Effector memory CD4-positive, alpha-beta T cell (primary cell): Measurements from ENCODE around the gene PDILT.

Experiments used
- DNase-seq, 3 donors: peaks; one replicate each; pipeline ENCODE4 v3.0.0-alpha.2; 2020
- H3K27ac ChIP-seq: 2 replicates; pipeline ENCODE4 v1.7.0; 2013; ENCODE audit warnings: mild to moderate bottlenecking, low read length, moderate library complexity; ENCODE audit not compliant: insufficient read depth, poor library complexity, severe bottlenecking
- H3K27me3 ChIP-seq: replicated peaks from 2 replicates; pipeline ENCODE4 v1.7.0; 2013; ENCODE audit warnings: mild to moderate bottlenecking, low read length; ENCODE audit not compliant: insufficient read depth, control insufficient read depth, poor library complexity, severe bottlenecking
- H3K36me3 ChIP-seq: 2 replicates; pipeline ENCODE4 v1.7.0; 2013; ENCODE audit warnings: mild to moderate bottlenecking, low read length, moderate library complexity; ENCODE audit not compliant: control insufficient read depth, insufficient read depth
- H3K4me1 ChIP-seq: 2 replicates; pipeline ENCODE4 v1.7.0; 2013; ENCODE audit warnings: low read length, mild to moderate bottlenecking; ENCODE audit not compliant: control insufficient read depth, insufficient read depth, poor library complexity, severe bottlenecking
- H3K4me3 ChIP-seq: 2 replicates; pipeline ENCODE4 v1.7.0; 2013; ENCODE audit warnings: low read length, low read depth, mild to moderate bottlenecking; ENCODE audit not compliant: insufficient read depth, poor library complexity, severe bottlenecking
- H3K9me3 ChIP-seq: 2 replicates; pipeline ENCODE4 v1.7.0; 2013; ENCODE audit warnings: mild to moderate bottlenecking, low read length, moderate library complexity; ENCODE audit not compliant: control insufficient read depth

Gene PDILT

GRCh38 chr16:20347666-20348364 lies 56.7 kb downstream of the PDILT start:
- Histone ChIP-seq H3K27ac (no peak overlapping the region), H3K9me3 (no peaks in the 10 kb centered on the region), H3K4me1 (no peaks in the 10 kb centered on the region), H3K36me3 (no peaks in the 10 kb centered on the region), H3K4me3 (no peak overlapping the region), H3K27me3 (no peaks in the 10 kb centered on the region)
- no peak for DNase-seq

GRCh38 chr16:20344611-20345010 lies 59.9 kb downstream of the PDILT start:
- no peak overlapping the region for H3K27ac ChIP-seq
- no peak for DNase-seq
- H3K4me3 ChIP-seq = no peak overlapping the region
- no peaks in the 10 kb centered on the region for H3K4me1 ChIP-seq
- H3K9me3 ChIP-seq = no peaks in the 10 kb centered on the region
- H3K36me3 ChIP-seq = no peaks in the 10 kb centered on the region
- no peaks in the 10 kb centered on the region for H3K27me3 ChIP-seq

GRCh38 chr16:20339744-20340143 lies 64.8 kb downstream of the PDILT start:
- no peaks in the 10 kb centered on the region for H3K27me3 ChIP-seq
- no peaks in the 10 kb centered on the region for H3K36me3 ChIP-seq
- no peak overlapping the region for H3K4me3 ChIP-seq
- H3K9me3 ChIP-seq = no peaks in the 10 kb centered on the region
- H3K4me1 ChIP-seq = no peaks in the 10 kb centered on the region
- no peak for DNase-seq
- no peak overlapping the region for H3K27ac ChIP-seq

GRCh38 chr16:20336955-20337354 lies 67.6 kb downstream of the PDILT start:
- no peaks in the 10 kb centered on the region for H3K4me1 ChIP-seq
- no peaks in the 10 kb centered on the region for H3K36me3 ChIP-seq
- H3K4me3 ChIP-seq = no peak overlapping the region
- H3K27me3 ChIP-seq = no peaks in the 10 kb centered on the region
- H3K9me3 ChIP-seq = no peaks in the 10 kb centered on the region
- no peak for DNase-seq
- no peak overlapping the region for H3K27ac ChIP-seq

- Histone ChIP-seq H3K27ac (no peak overlapping the region), H3K27me3 (no peaks in the 10 kb centered on the region), H3K9me3 (no peaks in the 10 kb centered on the region), H3K4me3 (no peak overlapping the region), H3K36me3 (no peaks in the 10 kb centered on the region), H3K4me1 (no peaks in the 10 kb centered on the region)
- no peak for DNase-seq
Measured at GRCh38 chr16:20334396-20334795, 70.1 kb downstream of the PDILT start.

- Histone ChIP-seq H3K27me3 (no peaks in the 10 kb centered on the region), H3K4me1 (no peaks in the 10 kb centered on the region), H3K9me3 (no peaks in the 10 kb centered on the region), H3K27ac (no peak overlapping the region), H3K4me3 (no peak overlapping the region), H3K36me3 (no peaks in the 10 kb centered on the region)
- no peak for DNase-seq
Measured at GRCh38 chr16:20333120-20333519, 71.4 kb downstream of the PDILT start.

GRCh38 chr16:20332411-20332810 lies 72.1 kb downstream of the PDILT start:
- Histone ChIP-seq H3K27ac (no peak overlapping the region), H3K36me3 (no peaks in the 10 kb centered on the region), H3K4me1 (no peaks in the 10 kb centered on the region), H3K4me3 (no peak overlapping the region), H3K27me3 (no peaks in the 10 kb centered on the region), H3K9me3 (no peaks in the 10 kb centered on the region)
- no peak for DNase-seq

GRCh38 chr16:20331635-20332034 lies 72.9 kb downstream of the PDILT start:
- DNase-seq = no peak
- Histone ChIP-seq H3K4me3 (no peak overlapping the region), H3K27ac (no peak overlapping the region), H3K4me1 (no peaks in the 10 kb centered on the region), H3K27me3 (no peaks in the 10 kb centered on the region), H3K9me3 (no peaks in the 10 kb centered on the region), H3K36me3 (no peaks in the 10 kb centered on the region)

GRCh38 chr16:20329392-20330138 lies 75.0 kb downstream of the PDILT start:
- Histone ChIP-seq H3K27me3 (no peaks in the 10 kb centered on the region), H3K4me3 (no peak overlapping the region), H3K9me3 (no peaks in the 10 kb centered on the region), H3K4me1 (no peaks in the 10 kb centered on the region), H3K36me3 (no peaks in the 10 kb centered on the region), H3K27ac (no peak overlapping the region)
- DNase-seq = no peak

GRCh38 chr16:20327444-20328041 lies 77.0 kb downstream of the PDILT start, which contains the start of gene GP2:
Gene GP2 (minus strand): TSS chr16:20327513. CDS start chr16:20326431, 1,082 bp downstream.
- H3K27ac ChIP-seq = no peak within 1 kb of the TSS
- H3K9me3 ChIP-seq = no peaks in the 10 kb centered on the region
- H3K27me3 ChIP-seq = no peaks in the 10 kb centered on the region
- no peaks in the 10 kb centered on the region for H3K4me1 ChIP-seq
- H3K4me3 ChIP-seq = no peak within 1 kb of the TSS
- no peak for DNase-seq
- no peaks in the 10 kb centered on the region for H3K36me3 ChIP-seq
